Activated CD8-positive, alpha-beta T cell treated with anti-CD3 and anti-CD28 coated beads, Interleukin-2, amount 10 ng/mL, durations not matched to agents 7 days and 5 days (primary cell): Measurements from ENCODE around the gene CUBN. TPM values are rescaled to one million over a fixed set of nuclear protein-coding genes. Genes with fewer than 3 reads are reported as not detected.

Experiments used
- ATAC-seq: fragments of 150-1000 bp; cut with Tn5 transposase; one replicate; pipeline ENCODE4 v1.10.0; 2021; ENCODE audit warnings: moderate library complexity
- CTCF ChIA-PET: fragments of 350-600 bp; sonication (Branson Sonifier 250); formaldehyde crosslinking; loops from one replicate; lab custom pipeline; 2021; ENCODE audit warnings: antibody characterized with exemption; lab: Charles Lee
- POLR2A ChIA-PET: fragments of 350-600 bp; sonication (Branson Sonifier 250); formaldehyde crosslinking; loops from one replicate; lab custom pipeline; 2021; ENCODE audit warnings: antibody characterized with exemption; lab: Charles Lee
- DNase-seq: peaks from one replicate; pipeline ENCODE4 v3.0.0-alpha.2; 2020
- H3K27ac Mint-ChIP-seq: one replicate; pipeline ENCODE4 v1.8.0; 2021; ENCODE audit warnings: mild to moderate bottlenecking, mixed read lengths
- H3K27me3 Mint-ChIP-seq: one replicate; pipeline ENCODE4 v1.8.0; 2021; ENCODE audit warnings: low read depth, mixed read lengths
- H3K36me3 Mint-ChIP-seq: one replicate; pipeline ENCODE4 v1.8.0; 2021; ENCODE audit warnings: low read depth, mixed read lengths
- H3K4me1 Mint-ChIP-seq: one replicate; pipeline ENCODE4 v1.8.0; 2021; ENCODE audit warnings: low read depth, mixed read lengths
- H3K4me3 Mint-ChIP-seq: one replicate; pipeline ENCODE4 v1.8.0; 2021; ENCODE audit warnings: mild to moderate bottlenecking, mixed read lengths
- H3K9me3 Mint-ChIP-seq: one replicate; pipeline ENCODE4 v1.8.0; 2022; ENCODE audit warnings: mixed read lengths; ENCODE audit not compliant: insufficient read depth
- total RNA-seq, 2 experiments: library from RNA; stranded (reverse); gene quantifications; one replicate each; pipeline ENCODE4 v1.2.3, GENCODE V29; 2021

Gene CUBN
- total RNA-seq, 2 experiments from 2014 or later, result 0.68 to 1.2 TPM

- Mint-ChIP-seq H3K4me1 (peaks cover 15% of the 10 kb centered on the region), H3K9me3 (no peaks in the 10 kb centered on the region), H3K27ac (no peak overlapping the region), H3K36me3 (peaks cover 2% of the 10 kb centered on the region), H3K4me3 (no peak overlapping the region), H3K27me3 (no peaks in the 10 kb centered on the region)
- CTCF ChIA-PET, result interaction anchor here (0.7 kb wide), 1 partner anchor 337 kb away, joined by 3 read pairs; no protein-coding TSS in a partner anchor
- ATAC-seq (no peak), DNase-seq (no peak)
- POLR2A ChIA-PET, result no interaction called here
Observed at GRCh38 chr10:16893664-16894063, 235.9 kb downstream of the CUBN start.

- peaks cover 15% of the 10 kb centered on the region for H3K4me1 Mint-ChIP-seq
- H3K27ac Mint-ChIP-seq, result peak overlapping the region; percentile 64
- peaks cover 2% of the 10 kb centered on the region for H3K27me3 Mint-ChIP-seq
- peak overlapping the region; percentile 62 for H3K4me3 Mint-ChIP-seq
- peak; percentile 86 for ATAC-seq
- H3K9me3 Mint-ChIP-seq, result no peaks in the 10 kb centered on the region
- POLR2A ChIA-PET, result interaction anchor here (0.6 to 2.1 kb wide), 11 partner anchors 9 to 359 kb away, joined by 3 to 16 read pairs (median 3); partner anchors contain the start of genes TRDMT1 and VIM
- H3K36me3 Mint-ChIP-seq, result no peaks in the 10 kb centered on the region
- CTCF ChIA-PET, result interaction anchor here (0.8 to 1.4 kb wide), 6 partner anchors 9 to 351 kb away, joined by 3 to 5 read pairs (median 3); no protein-coding TSS in a partner anchor
- peak; percentile 70 for DNase-seq
Observed at GRCh38 chr10:16891375-16892313, 238.0 kb downstream of the CUBN start.

GRCh38 chr10:16890691-16891090, 238.9 kb downstream of the CUBN start:
- DNase-seq (no peak), ATAC-seq (no peak)
- CTCF ChIA-PET, result interaction anchor here (0.6 to 1.3 kb wide), 6 partner anchors 10 to 368 kb away, joined by 3 to 5 read pairs (median 4); no protein-coding TSS in a partner anchor
- H3K27me3 Mint-ChIP-seq, result peaks cover 2% of the 10 kb centered on the region
- H3K9me3 Mint-ChIP-seq, result no peaks in the 10 kb centered on the region
- no peak overlapping the region for H3K27ac Mint-ChIP-seq
- H3K36me3 Mint-ChIP-seq, result no peaks in the 10 kb centered on the region
- POLR2A ChIA-PET, result interaction anchor here (1.2 to 2.1 kb wide), 3 partner anchors 10 to 339 kb away, joined by 3 to 16 read pairs (median 4); partner anchors contain the start of gene VIM
- no peak overlapping the region for H3K4me3 Mint-ChIP-seq
- peaks cover 15% of the 10 kb centered on the region for H3K4me1 Mint-ChIP-seq

GRCh38 chr10:16887565-16887964, 242.0 kb downstream of the CUBN start:
- peaks cover 2% of the 10 kb centered on the region for H3K27me3 Mint-ChIP-seq
- CTCF ChIA-PET, result no interaction called here
- H3K4me1 Mint-ChIP-seq, result peaks cover 15% of the 10 kb centered on the region
- H3K27ac Mint-ChIP-seq, result no peak overlapping the region
- no peak overlapping the region for H3K4me3 Mint-ChIP-seq
- ATAC-seq (no peak), DNase-seq (no peak)
- H3K36me3 Mint-ChIP-seq, result no peaks in the 10 kb centered on the region
- no peaks in the 10 kb centered on the region for H3K9me3 Mint-ChIP-seq
- POLR2A ChIA-PET, result no interaction called here

GRCh38 chr10:16886031-16886430, 243.6 kb downstream of the CUBN start:
- Mint-ChIP-seq H3K27ac (no peak overlapping the region), H3K4me1 (peaks cover 5% of the 10 kb centered on the region), H3K27me3 (peaks cover 4% of the 10 kb centered on the region), H3K4me3 (no peak overlapping the region), H3K36me3 (no peaks in the 10 kb centered on the region), H3K9me3 (no peaks in the 10 kb centered on the region)
- ATAC-seq (no peak), DNase-seq (no peak)
- ChIA-PET CTCF (no interaction called here), POLR2A (no interaction called here)

- POLR2A ChIA-PET, result no interaction called here
- no peak for DNase-seq
- no peaks in the 10 kb centered on the region for H3K9me3 Mint-ChIP-seq
- no peaks in the 10 kb centered on the region for H3K36me3 Mint-ChIP-seq
- no peaks in the 10 kb centered on the region for H3K4me1 Mint-ChIP-seq
- H3K27me3 Mint-ChIP-seq, result peaks cover 5% of the 10 kb centered on the region
- H3K27ac Mint-ChIP-seq, result no peak overlapping the region
- H3K4me3 Mint-ChIP-seq, result no peak overlapping the region
- ATAC-seq, result no peak
- CTCF ChIA-PET, result no interaction called here
Observed at GRCh38 chr10:16884497-16884896, 245.1 kb downstream of the CUBN start.

- ATAC-seq (no peak), DNase-seq (no peak)
- CTCF ChIA-PET, result no interaction called here
- Mint-ChIP-seq H3K4me1 (no peaks in the 10 kb centered on the region), H3K27ac (no peak overlapping the region), H3K27me3 (peaks cover 5% of the 10 kb centered on the region), H3K36me3 (no peaks in the 10 kb centered on the region), H3K9me3 (no peaks in the 10 kb centered on the region), H3K4me3 (no peak overlapping the region)
- POLR2A ChIA-PET, result no interaction called here
Observed at GRCh38 chr10:16883084-16883483, 246.5 kb downstream of the CUBN start.

GRCh38 chr10:16870331-16870730, 259.3 kb downstream of the CUBN start:
- no peaks in the 10 kb centered on the region for H3K36me3 Mint-ChIP-seq
- H3K4me1 Mint-ChIP-seq, result no peaks in the 10 kb centered on the region
- H3K9me3 Mint-ChIP-seq, result no peaks in the 10 kb centered on the region
- no peak overlapping the region for H3K27ac Mint-ChIP-seq
- no peak overlapping the region for H3K4me3 Mint-ChIP-seq
- ChIA-PET POLR2A (interaction anchor here (0.8 kb wide), 2 partner anchors 364 to 367 kb away, joined by 3 read pairs; no protein-coding TSS in a partner anchor), CTCF (no interaction called here)
- DNase-seq (no peak), ATAC-seq (no peak)
- H3K27me3 Mint-ChIP-seq, result no peaks in the 10 kb centered on the region

GRCh38 chr10:16867990-16868389, 261.6 kb downstream of the CUBN start:
- ATAC-seq (no peak), DNase-seq (no peak)
- H3K36me3 Mint-ChIP-seq, result no peaks in the 10 kb centered on the region
- H3K4me1 Mint-ChIP-seq, result no peaks in the 10 kb centered on the region
- POLR2A ChIA-PET, result no interaction called here
- CTCF ChIA-PET, result no interaction called here
- no peak overlapping the region for H3K27ac Mint-ChIP-seq
- H3K9me3 Mint-ChIP-seq, result no peaks in the 10 kb centered on the region
- H3K4me3 Mint-ChIP-seq, result no peak overlapping the region
- H3K27me3 Mint-ChIP-seq, result no peaks in the 10 kb centered on the region

- no peak overlapping the region for H3K27ac Mint-ChIP-seq
- no peak overlapping the region for H3K4me3 Mint-ChIP-seq
- no peaks in the 10 kb centered on the region for H3K4me1 Mint-ChIP-seq
- ATAC-seq (no peak), DNase-seq (no peak)
- H3K9me3 Mint-ChIP-seq, result no peaks in the 10 kb centered on the region
- no peaks in the 10 kb centered on the region for H3K36me3 Mint-ChIP-seq
- no peaks in the 10 kb centered on the region for H3K27me3 Mint-ChIP-seq
- ChIA-PET CTCF (no interaction called here), POLR2A (no interaction called here)
Observed at GRCh38 chr10:16867556-16867955, 262.1 kb downstream of the CUBN start.

GRCh38 chr10:16866541-16867275, 262.9 kb downstream of the CUBN start:
- no peaks in the 10 kb centered on the region for H3K36me3 Mint-ChIP-seq
- no peak overlapping the region for H3K27ac Mint-ChIP-seq
- no peaks in the 10 kb centered on the region for H3K4me1 Mint-ChIP-seq
- H3K4me3 Mint-ChIP-seq, result no peak overlapping the region
- DNase-seq (no peak), ATAC-seq (no peak)
- no peaks in the 10 kb centered on the region for H3K27me3 Mint-ChIP-seq
- POLR2A ChIA-PET, result no interaction called here
- H3K9me3 Mint-ChIP-seq, result no peaks in the 10 kb centered on the region
- CTCF ChIA-PET, result no interaction called here
